ENCODE measurements around the gene NARS2. TPM values are rescaled to one million over a fixed set of nuclear protein-coding genes. Genes with fewer than 3 reads are reported as not detected.

NARS2 gene
- total RNA-seq, 1 donor, result 37.1 TPM

DNA sequence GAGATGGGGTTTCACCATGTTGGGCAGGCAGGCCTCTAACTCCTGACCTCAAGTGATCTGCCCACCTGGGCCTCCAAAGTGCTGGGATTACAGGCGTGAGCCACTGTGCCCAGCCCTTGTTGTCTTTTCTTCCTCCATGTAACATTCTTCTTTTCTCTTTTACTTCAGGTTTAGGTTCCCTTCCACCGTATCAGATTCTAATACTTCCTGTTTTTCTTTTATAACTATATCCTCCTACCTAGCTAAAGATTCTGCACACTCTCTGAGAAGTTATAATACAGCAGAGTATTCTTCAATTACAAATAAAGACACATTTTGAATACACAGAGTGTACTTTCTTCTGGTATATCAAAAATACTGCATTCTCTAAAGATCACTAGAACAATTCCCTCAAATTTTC lies 123.8 kb downstream of the NARS2 start:
- TF ChIP-seq CTCF (IDR thresholded peaks at IDR 0.05; ENCODE audit: insufficient read depth, low read depth, low read length), result no peak
- DNase-seq (ENCODE audit: low read depth), result no peak
- H3K4me3 ChIP-seq (ENCODE audit: low read depth, low read length), result no peak overlapping the region

DNA sequence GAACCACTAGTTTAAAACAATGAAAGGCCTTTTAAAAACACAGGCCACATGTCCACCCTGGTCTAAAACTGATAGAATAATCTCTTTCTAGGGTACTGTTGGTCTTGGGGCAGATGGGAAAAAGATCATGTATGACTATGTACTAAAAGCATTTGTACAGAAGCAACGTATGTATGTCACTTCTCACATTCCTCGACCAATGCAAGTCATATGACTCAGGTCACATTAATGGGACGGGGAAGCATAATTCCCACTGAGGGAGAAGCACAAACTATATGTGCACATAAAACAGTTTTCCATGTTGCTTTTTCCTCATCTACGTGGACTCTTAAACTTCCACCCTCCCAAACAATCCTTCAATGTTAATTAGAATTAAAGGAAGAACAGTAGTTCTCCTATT lies 124.8 kb downstream of the NARS2 start:
- no peak overlapping the region for H3K4me3 ChIP-seq (ENCODE audit: low read depth, low read length)
- DNase-seq (ENCODE audit: low read depth), result no peak
- TF ChIP-seq CTCF (IDR thresholded peaks at IDR 0.05; ENCODE audit: insufficient read depth, low read depth, low read length), result no peak

- TF ChIP-seq CTCF (IDR thresholded peaks at IDR 0.05; ENCODE audit: insufficient read depth, low read depth, low read length), result no peak
- DNase-seq (ENCODE audit: low read depth), result no peak
- no peak overlapping the region for H3K4me3 ChIP-seq (ENCODE audit: low read depth, low read length)
These were observed 128.5 kb downstream of the NARS2 start for GRCh38 chr11:78446210-78446609.

DNA sequence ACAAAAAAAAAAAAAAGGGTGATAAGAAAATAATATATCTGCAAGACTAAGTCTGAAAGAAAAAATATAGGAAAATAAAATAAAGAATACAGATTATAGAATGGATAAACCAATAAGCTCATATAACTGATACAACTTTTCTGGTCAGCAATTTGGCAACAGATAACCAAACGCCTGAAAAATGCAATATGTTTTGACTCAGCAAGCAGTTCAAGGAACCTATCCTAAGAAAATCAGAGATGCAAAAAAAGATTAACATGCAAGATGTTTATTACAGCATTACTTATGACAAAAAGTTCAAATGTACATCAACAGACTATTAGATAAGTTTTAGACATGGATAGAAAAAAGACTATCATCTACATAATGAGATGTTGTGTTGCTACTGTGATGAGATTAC lies 129.9 kb downstream of the NARS2 start:
- no peak for TF ChIP-seq CTCF (IDR thresholded peaks at IDR 0.05; ENCODE audit: insufficient read depth, low read depth, low read length)
- H3K4me3 ChIP-seq (ENCODE audit: low read depth, low read length), result no peak overlapping the region
- DNase-seq (ENCODE audit: low read depth), result no peak

GRCh38 chr11:78441956-78442355 lies 132.7 kb downstream of the NARS2 start:
- DNase-seq (ENCODE audit: low read depth), result peak; percentile 38
- TF ChIP-seq CTCF (IDR thresholded peaks at IDR 0.05; ENCODE audit: insufficient read depth, low read depth, low read length), result no peak
- H3K4me3 ChIP-seq (ENCODE audit: low read depth, low read length), result no peak overlapping the region

- H3K4me3 ChIP-seq (ENCODE audit: low read depth, low read length), result no peak overlapping the region
- no peak for DNase-seq (ENCODE audit: low read depth)
- no peak for TF ChIP-seq CTCF (IDR thresholded peaks at IDR 0.05; ENCODE audit: insufficient read depth, low read depth, low read length)
These were observed 136.2 kb downstream of the NARS2 start for GRCh38 chr11:78438298-78438975.

DNA sequence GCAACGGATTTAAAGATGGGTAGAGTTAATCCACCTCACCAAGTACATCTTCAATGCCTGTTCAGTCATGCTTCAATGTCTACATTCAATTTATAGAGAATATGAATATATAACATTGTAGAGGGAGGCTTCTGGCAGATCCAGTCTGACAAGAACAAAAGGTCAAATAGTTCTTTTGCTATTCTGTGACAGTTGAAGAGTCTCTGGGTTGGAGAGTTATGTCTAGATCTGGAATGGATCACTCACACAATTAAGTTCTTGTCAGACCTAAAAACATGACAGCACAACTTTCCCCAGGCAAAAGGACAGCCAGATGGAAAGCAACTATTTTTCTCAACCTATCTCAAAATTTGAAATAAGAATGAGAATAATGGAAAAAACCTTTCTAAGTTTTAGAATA lies 141.7 kb downstream of the NARS2 start:
- DNase-seq (ENCODE audit: low read depth), result peak; percentile 59
- TF ChIP-seq CTCF (IDR thresholded peaks at IDR 0.05; ENCODE audit: insufficient read depth, low read depth, low read length), result no peak
- H3K4me3 ChIP-seq (ENCODE audit: low read depth, low read length), result no peak overlapping the region
